HL-60/S4 (cell line): ENCODE measurements around the gene MMAB.

Experiments
- in situ Hi-C: fragments of 300-500 bp; cut with MboI; formaldehyde crosslinking; loops from 2 replicates; pipeline ENCODE4 v1.14.3; 2022; ENCODE audit warnings: low sequenced_read_pairs

The MMAB gene

GRCh38 chr12:109573029-109573913, at the start of gene MMAB, which contains the start of gene MVK:
TSS of gene MMAB (minus strand) at chr12:109573504. CDS start at chr12:109573480, 24 bp downstream.
TSS of gene MVK (plus strand) at chr12:109573794. CDS start at chr12:109574823, 1,029 bp downstream.
- in situ Hi-C loops, result no loop called here

GRCh38 chr12:109621901-109622364, 48.6 kb upstream of the MMAB start:
- in situ Hi-C loops, result no loop called here

DNA sequence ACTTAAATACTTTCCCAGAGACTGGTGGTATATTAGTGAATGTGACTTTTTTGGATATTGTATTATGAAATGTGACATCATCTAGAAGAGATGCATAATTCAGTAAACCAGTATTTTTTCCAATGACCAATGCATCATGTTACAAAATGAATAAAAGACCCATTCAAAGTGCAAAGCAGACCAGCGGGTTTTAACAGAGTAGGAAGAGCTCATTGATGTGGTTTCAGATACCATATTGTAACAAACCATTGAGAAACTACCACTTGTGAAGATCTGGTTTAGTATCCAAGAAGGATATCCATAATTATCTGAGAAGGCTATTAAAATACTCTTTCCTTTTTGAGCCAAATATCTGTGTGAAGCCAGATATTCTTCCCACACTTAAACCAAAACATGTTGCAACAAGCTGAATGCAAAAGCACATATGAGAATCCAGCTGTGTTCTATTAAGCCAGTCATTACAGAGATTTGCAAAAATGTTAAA, 47.9 kb upstream of the MMAB start:
- in situ Hi-C loops, result no loop called here

DNA sequence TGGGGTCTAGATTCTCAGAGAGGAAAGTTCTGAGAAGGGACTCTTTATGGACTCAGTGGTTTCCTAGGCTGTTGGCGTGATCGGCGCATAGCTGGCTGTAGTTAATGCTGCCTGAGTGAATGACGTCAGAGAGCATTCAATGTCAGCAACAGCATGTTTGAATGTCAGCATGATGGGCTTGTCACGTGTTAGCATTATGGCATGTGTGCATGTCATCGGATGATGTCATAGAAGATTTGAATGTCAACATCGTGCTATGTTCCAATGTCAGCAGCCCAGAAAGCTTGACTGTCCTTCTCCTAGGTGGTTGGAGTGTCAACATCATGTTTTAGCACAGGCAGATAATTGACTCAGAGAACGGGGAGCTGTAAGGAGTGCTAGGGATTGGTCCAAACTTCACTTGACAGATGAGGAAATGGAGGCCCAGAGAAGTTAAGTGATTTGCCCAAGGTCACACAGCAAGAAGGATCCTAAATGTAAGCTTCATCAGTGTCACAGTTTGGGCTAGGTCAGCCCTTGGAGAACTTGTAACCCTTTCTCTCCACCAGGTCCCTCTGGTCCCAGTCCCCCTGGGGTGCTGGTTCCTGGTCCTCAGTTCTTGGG, 45.8 kb upstream of the MMAB start:
- in situ Hi-C loops, result no loop called here

- in situ Hi-C loops, result no loop called here
Observed at GRCh38 chr12:109618082-109618481, 44.8 kb upstream of the MMAB start.

- in situ Hi-C loops, result no loop called here
Observed at GRCh38 chr12:109617491-109617890, 44.2 kb upstream of the MMAB start.

DNA sequence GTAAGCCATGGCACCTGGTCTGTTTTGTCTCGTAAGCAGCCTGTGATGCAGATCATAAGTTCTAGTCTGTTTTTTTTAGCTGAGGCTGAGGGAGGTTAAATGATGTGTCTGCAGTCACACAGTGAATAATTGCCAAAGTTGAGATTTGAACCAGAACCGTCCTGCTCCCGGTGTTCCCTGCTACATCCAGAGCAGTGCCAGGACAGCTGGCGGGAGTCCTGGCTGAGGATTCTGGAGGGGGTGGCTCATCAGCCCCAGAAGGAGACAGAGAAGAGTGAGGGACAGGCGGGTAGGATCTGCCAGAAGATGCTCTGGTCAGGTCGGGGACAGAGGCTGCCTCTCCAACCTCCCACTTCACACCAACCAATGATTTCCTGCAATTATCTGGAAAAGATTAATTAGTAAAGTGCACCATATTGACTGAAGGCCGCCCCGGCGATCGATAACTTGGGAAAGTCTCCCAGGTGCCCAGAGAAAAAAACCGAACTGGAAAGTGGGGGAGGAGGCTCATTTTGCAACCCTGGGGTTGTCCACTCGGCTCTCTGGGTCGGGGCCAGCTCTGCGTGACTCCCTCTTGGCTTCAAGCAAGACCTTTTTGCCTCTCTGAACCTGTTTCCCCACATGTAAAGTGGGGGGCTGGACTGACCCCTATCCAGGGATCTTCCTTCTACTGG, 42.4 kb upstream of the MMAB start:
- in situ Hi-C loops, result no loop called here

GRCh38 chr12:109613649-109614455, 40.5 kb upstream of the MMAB start:
- in situ Hi-C loops, result no loop called here

GRCh38 chr12:109612975-109613502, 39.7 kb upstream of the MMAB start:
- in situ Hi-C loops, result no loop called here

DNA sequence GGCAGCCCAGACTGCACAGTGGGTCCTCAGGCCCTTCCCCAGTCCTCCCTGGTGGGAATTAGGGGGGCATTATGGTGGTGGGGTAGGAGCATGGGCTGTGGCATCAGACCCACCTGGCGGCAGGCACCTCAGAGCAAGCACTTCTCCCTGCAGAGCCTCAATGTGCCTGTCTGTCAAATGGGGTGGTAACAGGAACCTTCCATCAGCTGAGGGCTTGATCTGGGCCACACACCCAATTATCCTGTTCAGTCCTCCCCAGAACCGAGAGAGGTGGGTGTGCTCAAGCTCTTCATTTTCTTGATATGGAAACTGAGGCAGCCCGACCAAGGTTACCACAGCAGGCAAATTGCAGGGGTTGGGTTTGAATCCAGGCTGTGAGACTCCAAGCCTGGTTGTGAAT, 38.7 kb upstream of the MMAB start:
- in situ Hi-C loops, result no loop called here

DNA sequence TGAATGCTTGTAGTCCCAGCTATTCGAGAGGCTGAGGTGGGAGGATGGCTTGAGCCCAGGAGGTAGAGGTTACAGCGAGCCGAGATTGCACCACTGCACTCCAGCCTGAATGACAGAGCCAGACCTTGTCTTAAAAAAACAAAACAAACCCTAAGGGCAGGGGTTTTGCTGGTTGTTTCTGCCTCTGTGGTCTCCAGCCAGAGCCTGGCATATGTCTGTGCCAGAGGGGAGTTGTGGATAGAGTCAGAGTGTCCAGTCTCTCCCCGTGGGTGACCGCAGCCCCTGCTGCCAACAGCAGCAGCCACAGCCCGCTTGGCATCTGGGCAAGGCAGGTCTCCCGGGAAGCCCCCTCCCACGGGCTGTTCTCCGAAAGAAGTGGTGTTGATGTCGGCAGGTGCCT, 37.9 kb upstream of the MMAB start:
- in situ Hi-C loops, result no loop called here

- in situ Hi-C loops, result no loop called here
Observed at GRCh38 chr12:109610523-109610922, 37.2 kb upstream of the MMAB start.

DNA sequence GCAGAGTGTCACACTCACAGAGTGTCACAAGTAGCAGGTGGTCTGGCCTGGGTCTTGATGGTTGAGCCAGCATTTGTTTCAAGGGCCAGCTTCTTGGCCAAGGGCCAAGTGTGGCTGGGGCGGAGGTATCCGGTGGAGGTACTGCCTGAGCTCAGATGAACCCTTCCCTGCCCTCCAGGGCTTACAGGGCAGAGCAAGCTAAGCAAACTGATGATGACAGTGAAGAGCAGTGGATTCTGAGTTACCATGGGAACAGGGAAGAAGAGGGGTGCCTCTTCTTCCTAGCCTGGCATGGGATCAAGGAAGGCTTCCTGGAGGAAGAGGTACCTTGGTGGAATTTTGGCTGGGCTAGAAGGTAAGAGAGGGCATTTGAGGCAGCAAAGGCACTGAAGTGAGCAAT, 36.0 kb upstream of the MMAB start:
- in situ Hi-C loops, result no loop called here

GRCh38 chr12:109608793-109609192, 35.5 kb upstream of the MMAB start:
- in situ Hi-C loops, result no loop called here

DNA sequence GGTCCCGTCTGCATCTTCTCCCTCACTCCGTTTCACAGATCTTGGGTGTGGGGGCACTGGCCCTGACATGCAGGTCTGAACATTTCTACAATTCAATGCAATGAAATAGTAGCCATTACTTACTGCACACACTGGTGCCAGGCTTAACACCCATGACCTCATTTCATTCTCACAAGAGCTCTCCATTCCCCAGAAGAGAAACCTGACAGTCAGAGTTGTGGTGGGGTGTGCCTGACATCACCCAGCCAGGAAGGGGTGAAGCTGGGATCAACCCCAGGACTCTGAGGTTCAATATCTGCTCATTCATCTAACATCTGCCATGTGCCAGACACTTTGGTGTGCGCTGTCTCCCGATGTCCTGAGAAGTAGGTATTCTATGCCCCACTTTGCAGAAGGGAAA, 35.0 kb upstream of the MMAB start:
- in situ Hi-C loops, result no loop called here

GRCh38 chr12:109607618-109608017, 34.3 kb upstream of the MMAB start:
- in situ Hi-C loops, result no loop called here

DNA sequence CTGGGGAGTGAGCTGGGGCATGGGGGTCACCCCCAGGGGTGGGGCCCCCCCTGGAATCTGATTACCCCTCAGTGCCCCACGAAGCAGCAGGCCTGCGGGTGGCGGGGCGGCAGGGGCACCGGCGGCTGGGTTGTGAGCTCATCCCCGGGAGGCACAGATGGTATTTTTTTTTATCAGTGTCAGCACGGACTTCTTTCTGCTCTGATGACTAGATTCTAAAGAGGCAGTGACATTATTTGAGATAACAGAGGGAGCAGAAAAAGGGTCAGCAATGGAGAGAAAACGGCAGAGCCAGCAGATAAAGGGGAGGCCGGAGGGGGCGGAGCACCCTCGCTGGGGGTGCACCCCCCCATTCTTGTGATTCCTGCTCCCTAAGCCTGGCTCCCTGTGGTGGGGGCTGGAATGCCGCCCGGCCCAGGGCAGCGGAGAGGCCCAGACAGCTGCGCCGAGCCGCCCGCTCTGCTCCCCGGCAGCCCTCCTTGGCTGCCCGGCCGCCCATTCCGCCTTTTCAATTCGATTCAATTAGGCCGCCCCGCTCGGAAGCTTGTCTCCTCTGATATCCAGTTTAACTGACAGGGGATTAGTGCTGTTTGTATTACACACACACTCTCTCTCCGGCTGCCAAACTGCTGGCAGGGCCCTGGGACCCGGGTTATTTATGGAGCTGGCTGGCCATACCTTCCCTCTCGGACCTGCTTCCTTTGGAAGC, 33.2 kb upstream of the MMAB start:
- in situ Hi-C loops, result no loop called here

- in situ Hi-C loops, result no loop called here
Observed at GRCh38 chr12:109605599-109606228, 32.4 kb upstream of the MMAB start.

DNA sequence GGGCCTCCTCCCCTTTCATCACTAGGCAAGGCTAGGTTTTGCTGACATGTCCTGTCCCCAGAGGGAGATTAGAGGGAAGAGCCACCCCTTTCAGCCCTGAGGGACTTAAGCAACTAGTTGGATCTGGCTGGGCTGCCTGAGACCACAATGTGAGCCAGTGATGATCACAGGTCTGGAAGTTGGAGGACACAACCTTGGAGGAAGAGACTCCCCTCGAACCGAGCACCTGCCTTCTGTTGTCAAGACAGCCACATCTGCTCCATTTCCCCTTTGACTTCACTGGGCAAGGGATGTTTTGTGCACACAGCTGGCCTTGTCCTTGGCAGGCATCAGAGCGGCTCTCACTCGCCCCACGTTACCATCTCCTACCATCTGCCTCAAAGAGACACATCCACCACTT, 31.7 kb upstream of the MMAB start:
- in situ Hi-C loops, result no loop called here
